Islet precursor cell (in vitro differentiated cells): ENCODE results near the gene TPSB2.
"Not testable (repeated sequence)": the region's sequence is repeated elsewhere in the genome, so short reads cannot be mapped to it uniquely, and the experiment has no call there.

Experiments used
- DNase-seq: peaks from one replicate; pipeline ENCODE4 v3.0.0-alpha.2; 2018

The TPSB2 gene

DNA sequence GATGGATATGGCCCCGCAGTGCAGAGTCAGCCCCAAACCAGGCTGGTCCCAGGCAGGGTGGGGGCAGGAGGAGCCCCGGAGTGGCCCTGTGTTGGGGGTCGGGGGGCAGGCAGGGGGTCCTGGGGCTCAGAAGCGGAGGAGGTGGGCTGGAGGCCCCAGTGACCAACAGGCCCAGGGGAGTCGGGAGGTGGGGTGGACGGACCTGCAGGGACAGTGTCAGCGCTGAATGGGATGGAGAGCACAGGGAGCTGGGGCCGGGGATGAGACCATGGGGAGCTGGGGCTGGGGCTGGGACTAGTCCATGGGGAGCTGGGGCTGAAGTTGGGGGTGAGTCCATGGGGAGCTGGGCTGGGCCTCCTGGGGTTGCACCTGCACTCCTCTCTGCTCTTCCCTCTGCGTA is 9.6 kb upstream of the TPSB2 start:
- DNase-seq, result not testable (repeated sequence)

- DNase-seq, result not testable (repeated sequence)
These were observed 8.9 kb upstream of the TPSB2 start for GRCh38 chr16:1238909-1239308.

GRCh38 chr16:1237990-1238389 is 8.0 kb upstream of the TPSB2 start:
- no peak for DNase-seq

DNA sequence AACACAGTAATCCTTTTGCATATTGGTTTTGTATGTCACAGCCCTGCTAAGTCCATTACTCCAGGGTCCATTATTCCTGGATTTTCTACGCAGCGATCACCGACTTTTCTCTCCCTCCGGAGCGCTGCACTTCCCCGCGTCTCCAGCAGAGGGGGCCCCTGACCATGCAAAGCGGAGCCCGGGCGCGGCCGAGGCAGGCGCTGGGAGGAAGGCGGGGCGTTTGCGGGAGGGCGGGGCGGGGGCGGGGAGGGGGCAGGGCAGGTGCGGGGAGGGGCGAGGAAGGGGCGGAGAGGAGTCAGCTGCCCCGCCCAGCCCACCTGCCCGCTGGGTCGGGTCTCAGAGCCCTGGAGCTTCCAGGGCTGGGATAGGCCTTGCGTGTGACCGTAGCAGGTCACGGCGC is 6.7 kb upstream of the TPSB2 start:
- DNase-seq, result not testable (repeated sequence)

GRCh38 chr16:1232049-1232748 is 2.2 kb upstream of the TPSB2 start:
- DNase-seq, result not testable (repeated sequence)

DNA sequence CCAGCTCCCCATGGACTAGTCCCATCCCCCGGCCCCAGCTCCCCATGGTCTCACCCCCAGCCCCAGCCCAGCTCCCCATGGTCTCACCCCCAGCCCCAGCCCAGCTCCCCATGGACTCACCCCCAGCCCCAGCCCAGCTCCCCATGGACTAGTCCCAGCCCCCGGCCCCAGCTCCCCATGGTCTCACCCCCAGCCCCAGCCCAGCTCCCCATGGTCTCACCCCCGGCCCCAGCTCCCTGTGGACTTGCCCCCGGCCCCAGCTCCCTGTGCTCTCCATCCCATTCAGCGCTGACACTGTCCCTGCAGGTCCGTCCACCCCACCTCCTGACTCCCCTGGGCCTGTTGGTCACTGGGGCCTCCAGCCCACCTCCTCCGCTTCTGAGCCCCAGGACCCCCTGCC is 1.3 kb upstream of the TPSB2 start:
- DNase-seq, result not testable (repeated sequence)

DNA sequence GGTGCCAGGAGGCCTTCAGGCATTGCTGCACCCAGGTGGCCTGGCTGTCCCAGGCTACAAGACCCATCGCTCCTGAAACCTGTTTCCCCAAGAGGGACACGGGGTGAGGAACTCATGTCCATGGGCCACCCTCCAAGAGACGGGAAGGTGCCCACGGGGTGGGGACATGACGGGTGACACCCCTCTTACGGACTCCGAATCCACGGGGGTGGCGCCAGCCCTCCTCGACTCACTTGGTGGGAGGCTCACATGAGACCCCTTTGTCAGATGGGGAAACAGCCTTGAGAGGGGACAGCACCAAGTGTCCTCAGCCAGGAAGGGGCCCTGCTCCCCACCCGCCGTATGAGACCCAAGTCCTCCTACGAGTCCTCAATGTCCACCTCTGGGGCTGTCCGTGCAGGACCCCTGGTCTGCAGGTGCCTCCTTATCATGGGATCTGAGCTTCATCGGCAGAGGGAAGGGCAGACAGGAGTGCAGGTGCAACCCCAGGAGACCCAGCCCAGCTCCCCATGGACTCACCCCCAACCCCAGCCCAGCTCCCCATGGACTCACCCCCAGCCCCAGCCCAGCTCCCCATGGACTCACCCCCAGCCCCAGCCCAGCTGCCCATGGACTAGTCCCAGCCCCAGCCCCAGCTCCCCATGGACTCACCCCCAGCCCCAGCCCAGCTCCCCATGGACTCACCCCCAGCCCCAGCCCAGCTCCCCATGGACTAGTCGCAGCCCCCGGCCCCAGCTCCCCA is 658 bp upstream of the TPSB2 start:
- not testable (repeated sequence) for DNase-seq

DNA sequence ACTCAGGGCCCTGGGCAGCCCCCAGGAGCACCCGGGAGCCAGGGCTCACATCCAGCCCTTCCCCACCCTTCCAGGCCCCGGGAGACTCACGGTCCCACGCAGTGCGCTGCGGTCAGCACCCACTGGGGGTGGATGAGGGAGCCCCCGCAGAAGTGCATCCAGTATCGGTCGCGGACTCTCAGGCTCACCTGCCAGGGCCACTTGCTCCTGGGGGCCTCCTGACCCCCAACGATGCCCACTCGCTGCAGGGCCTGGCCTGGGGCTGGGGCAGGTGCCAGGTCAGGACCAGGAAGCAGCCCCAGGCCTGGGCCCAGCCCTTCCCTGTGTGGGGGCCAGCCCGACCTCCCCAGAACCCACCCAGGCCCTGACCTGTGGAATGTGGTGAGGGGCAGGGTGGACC is 508 bp downstream of the TPSB2 start:
- DNase-seq, result not testable (repeated sequence)

- DNase-seq, result not testable (repeated sequence)
These were observed 1.8 kb downstream of the TPSB2 start for GRCh38 chr16:1228227-1228626.

- DNase-seq, result not testable (repeated sequence)
These were observed 3.3 kb downstream of the TPSB2 start for GRCh38 chr16:1226692-1227091.

DNA sequence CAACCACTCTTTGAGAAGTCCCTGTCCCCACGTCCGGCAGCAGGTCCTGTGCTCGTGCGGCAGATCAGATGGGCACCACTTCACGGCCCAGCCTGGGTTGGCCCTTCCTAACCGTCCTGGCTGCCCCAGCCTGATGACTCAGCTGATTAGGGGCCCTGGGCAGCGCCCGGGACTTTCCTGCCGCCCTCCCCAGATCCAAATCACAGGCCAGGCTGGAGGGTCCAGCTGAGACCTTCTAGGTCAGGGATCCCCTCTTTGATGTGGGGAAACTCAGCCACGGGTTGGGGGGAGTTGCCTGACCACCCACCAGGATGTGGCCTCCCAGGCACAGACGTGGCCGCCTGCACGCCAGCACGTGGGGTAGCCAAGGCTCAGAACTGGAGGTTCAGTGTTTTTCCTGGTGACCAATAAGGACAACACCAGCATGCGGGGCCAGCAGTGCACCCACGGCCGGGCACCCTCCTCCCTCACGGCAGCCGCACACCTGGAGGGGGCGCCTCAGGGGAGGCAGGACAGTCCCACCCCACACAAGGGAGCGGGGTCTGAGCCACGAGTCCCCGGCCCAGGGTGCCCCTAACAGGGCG is 4.2 kb downstream of the TPSB2 start:
- DNase-seq, result not testable (repeated sequence)

DNA sequence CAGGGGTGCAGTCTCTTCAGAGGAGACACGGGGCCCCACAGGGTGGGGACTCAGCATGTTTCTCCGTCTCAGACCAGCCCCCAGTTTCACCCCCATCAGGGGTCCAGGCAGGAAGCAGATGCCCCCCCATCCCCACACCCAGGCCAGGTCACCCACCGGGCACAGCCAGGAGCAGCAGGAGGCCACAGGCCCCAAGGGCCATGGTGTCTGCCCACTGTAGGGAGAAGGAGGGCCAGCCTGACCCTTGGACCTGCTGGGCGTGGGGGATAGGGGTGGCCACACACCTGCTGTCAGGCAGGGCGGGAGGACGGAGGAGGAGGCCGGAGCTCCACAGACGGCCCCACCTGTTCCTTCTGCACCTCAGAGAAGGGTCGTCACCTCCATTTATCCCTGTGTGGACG is 4.9 kb downstream of the TPSB2 start, which contains the start of gene TPSG1:
Gene TPSG1 (minus strand): TSS at position 218 of the 401 bp plus-strand sequence. CDS start 16 bp downstream, at position 202.
- no peak for DNase-seq

GRCh38 chr16:1224558-1224957 is 5.4 kb downstream of the TPSB2 start:
- no peak for DNase-seq

GRCh38 chr16:1223355-1224214 is 6.4 kb downstream of the TPSB2 start:
- no peak for DNase-seq

DNA sequence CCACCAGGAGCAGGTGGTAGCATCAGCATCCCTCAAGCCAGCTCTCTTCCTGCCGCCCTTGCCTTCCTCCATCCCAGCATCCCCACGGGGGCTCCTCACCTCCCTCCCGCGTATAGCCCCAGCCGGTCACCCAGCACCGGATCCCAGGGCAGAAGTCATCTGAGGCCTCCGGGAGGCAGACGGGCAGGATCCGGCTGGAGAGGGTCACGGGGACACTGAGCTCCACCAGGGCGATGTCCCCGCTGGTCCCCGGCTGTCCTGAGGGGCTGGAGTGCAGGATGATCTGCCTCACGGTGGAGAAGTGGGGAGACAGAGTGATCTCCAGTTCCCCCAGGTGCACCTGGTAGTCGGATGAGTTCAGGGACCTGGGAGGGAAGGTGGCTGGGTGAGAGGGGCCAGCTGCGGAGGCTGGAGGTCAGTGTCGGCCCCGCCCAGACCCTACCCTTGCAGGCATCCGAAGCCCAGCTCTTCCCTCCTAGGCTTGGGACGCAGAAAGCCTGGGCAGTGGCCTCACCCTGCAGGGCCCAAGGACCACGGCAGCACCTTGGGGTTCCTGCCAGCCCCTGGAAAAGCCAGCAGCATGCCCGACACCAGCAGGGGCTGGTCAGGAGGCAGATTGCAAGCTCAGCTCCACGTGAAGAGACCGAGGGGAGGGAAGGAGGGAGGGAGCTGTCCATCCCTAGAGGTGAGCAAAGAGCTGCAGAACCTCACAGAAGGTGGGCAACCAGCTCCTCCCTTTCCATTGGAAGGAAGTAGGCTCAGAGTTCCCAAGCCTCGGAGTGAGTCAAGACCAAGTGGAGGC is 7.2 kb downstream of the TPSB2 start:
- no peak for DNase-seq

GRCh38 chr16:1221628-1222552 is 8.1 kb downstream of the TPSB2 start:
- no peak for DNase-seq

DNA sequence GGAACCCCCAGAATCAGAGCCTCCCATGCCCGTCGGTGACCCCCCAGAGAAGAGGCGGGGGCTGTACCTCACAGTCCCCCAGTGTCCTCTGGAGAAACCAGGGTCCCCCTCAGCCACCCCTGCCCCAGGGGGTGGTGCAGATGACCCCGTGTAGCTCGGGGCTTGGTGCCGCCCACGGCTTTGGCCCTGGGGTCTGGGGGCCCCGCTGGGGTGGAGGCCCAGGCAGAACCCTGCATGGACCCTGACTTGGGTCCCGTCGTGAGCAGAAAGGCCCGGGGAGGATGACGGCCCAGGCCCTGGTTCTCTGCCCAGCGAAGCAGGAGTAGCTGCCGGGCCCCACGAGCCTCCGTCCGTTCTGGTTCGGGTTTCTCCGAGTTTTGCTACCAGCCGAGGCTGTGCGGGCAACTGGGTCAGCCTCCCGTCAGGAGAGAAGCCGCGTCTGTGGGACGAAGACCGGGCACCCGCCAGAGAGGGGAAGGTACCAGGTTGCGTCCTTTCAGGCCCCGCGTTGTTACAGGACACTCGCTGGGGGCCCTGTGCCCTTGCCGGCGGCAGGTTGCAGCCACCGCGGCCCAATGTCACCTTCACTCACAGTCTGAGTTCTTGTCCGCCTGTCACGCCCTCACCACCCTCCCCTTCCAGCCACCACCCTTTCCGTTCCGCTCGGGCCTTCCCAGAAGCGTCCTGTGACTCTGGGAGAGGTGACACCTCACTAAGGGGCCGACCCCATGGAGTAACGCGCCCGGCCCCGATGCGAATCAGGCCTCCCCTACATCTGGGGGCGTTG is 8.9 kb downstream of the TPSB2 start:
- no peak for DNase-seq

DNA sequence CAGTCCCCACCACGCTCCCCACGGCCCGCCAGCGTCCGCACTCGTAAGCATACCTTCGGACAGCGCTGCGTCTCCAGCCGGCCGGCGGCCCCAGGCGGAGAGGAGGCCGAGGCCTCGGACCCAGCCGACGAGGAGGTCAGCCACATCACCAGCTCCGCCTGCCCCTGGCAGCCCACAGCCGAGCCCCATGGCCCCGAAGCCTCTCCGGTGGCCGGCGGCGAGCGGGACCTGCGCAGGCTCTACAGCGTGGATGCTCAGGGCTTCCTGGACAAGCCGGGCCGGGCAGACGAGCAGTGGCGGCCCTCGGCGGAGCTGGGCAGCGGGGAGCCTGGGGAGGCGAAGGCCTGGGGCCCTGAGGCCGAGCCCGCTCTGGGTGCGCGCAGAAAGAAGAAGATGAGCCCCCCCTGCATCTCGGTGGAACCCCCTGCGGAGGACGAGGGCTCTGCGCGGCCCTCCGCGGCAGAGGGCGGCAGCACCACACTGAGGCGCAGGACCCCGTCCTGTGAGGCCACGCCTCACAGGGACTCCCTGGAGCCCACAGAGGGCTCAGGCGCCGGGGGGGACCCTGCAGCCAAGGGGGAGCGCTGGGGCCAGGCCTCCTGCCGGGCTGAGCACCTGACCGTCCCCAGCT is 9.8 kb downstream of the TPSB2 start:
- no peak for DNase-seq

DNA sequence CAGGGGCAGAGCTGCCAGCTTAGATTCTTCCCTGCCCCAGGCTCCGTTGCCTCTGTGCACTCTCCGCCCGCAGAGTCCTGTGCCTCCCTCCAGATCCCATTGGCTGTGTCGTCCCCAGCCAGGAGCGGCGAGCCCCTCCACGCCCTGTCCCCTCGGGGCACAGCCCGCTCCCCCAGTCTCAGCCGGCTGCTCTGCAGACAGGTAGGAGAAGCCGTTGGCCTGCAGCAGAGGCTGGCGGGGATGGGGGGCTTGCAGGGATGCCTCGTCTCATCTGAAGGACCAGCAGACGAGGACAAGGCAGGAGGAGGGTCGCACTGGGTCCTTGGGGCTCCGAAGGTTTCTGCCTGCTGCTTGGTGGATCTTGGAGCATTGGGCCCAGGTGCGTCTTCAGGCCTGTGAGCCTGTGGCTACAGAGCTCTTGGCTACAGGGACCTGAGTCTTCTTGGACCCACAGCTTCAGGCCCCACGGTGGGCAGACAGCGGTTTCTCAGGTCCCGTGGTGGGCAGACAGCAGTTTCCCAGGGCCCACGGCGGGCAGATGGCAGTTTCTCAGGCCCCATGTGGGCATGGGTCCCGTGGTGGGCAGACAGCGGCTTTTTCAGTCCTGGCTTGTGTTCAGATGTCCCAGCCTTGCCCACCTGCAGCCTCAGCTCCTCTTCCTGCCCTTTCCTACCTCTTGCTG is 10.9 kb downstream of the TPSB2 start:
- no peak for DNase-seq
